NCI-H128 (cell line): ENCODE results near the gene AIFM3.
"Not testable (repeated sequence)": the region's sequence is repeated elsewhere in the genome, so short reads cannot be mapped to it uniquely, and the experiment has no call there.

Experiments used
- DNase-seq: peaks from one replicate; lab custom pipeline; 2025; ENCODE audit not compliant: unreplicated experiment; lab: John Stamatoyannopoulos, UW

AIFM3 gene, protein sequence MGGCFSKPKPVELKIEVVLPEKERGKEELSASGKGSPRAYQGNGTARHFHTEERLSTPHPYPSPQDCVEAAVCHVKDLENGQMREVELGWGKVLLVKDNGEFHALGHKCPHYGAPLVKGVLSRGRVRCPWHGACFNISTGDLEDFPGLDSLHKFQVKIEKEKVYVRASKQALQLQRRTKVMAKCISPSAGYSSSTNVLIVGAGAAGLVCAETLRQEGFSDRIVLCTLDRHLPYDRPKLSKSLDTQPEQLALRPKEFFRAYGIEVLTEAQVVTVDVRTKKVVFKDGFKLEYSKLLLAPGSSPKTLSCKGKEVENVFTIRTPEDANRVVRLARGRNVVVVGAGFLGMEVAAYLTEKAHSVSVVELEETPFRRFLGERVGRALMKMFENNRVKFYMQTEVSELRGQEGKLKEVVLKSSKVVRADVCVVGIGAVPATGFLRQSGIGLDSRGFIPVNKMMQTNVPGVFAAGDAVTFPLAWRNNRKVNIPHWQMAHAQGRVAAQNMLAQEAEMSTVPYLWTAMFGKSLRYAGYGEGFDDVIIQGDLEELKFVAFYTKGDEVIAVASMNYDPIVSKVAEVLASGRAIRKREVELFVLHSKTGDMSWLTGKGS

DNA sequence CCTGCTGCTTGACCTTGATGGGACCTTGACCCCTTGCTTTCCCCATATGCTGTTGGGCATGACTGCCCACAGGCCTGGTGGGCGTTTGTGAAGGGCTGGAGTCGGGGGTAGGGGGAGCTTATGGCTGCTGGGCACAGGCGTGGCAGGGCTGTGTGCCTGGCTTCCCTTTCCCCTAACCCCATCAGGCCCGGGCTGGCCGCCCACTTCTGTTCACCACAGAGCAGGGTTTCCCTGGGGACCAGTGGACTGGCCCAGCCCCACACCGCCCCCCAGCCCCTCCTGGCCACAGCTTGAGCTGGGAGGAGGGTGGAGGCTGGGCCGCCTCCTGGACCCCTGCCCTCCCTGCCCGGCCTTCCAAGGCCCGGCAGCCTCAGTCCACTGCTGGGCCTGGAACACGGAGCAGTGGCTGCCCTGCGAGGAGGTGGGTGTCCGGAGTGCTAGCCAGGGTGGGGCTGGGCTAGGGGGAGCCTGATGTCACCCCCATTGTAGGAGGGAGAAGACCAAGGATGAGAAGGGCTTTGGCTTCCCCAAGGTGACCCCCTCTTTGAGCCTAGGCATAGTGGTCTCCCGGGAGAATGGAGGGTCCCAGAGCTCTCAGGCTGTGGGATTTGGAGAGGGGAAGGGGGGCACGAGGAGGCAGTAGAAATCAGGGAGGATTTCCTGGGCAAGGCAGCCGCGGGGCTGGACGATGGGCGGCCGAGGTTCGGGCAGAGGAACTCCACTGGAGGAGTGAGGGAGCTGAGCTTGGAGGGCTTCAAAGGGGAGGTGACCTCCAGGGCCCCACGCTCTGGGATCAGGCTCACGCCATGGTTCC, at the start of gene AIFM3:
Gene AIFM3 (plus strand): TSS at position 373 of the 814 bp plus-strand sequence. CDS start 690 bp downstream, outside the sequence.
- DNase-seq = no peak

DNA sequence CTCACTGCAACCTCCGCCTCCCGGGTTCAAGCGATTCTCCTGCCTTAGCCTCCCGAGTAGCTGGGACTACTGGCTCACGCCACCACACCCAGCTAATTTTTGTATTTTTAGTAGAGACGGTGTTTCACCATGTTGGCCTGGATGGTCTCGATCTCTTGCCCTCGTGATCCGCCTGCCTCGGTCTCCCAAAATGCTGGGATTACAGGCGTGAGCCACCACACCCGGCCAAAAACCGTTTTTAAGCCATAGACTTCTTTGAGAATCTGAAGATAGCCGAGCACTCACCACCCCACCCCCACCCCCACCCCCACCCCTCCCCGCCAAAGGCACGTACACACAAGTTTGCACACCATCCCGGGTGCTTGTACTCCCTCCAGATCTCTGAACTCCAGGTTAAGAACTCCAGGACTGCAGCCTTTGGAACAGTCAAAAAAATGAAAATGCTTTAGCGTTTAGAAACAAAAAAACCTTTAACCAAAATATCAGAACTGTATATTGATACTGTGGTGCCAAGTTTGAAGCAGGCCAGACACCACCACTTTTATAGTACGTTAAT, 48.3 kb upstream of the AIFM3 start:
- DNase-seq = no peak

DNA sequence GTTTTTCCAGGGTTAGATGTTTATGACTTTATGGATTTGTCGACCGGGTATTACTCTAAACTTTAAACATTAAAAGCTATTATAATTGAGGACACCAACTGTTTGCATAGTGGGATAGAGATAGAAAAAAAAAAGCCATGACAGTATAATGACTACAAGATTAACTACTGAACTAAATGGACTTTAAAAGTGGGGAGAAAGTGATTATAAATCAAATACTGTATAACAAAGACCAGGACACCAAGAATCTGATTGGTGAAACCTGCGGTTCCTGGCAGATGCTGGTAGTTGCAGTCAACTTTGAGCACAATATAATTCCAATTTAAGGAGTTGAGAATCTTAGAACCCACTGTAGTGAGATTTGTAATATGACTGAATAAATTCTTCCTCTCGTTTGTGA, 47.3 kb upstream of the AIFM3 start:
- no peak for DNase-seq

DNA sequence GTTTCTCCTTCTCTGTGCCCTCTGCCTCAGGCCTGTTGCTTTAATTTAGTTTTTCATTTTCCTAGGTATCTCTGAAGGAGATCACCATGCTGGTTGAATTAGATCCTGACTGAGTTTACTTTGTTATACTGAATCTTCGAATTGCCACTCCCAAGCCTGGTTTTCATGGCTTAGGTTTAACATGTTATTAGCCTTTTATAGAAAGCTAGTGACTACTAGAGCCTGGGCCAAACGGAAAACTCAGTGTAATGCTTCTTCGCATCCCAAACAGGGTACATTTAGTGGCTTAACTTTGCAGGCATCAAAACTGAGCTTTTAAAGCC, 46.2 kb upstream of the AIFM3 start:
- DNase-seq = no peak

DNA sequence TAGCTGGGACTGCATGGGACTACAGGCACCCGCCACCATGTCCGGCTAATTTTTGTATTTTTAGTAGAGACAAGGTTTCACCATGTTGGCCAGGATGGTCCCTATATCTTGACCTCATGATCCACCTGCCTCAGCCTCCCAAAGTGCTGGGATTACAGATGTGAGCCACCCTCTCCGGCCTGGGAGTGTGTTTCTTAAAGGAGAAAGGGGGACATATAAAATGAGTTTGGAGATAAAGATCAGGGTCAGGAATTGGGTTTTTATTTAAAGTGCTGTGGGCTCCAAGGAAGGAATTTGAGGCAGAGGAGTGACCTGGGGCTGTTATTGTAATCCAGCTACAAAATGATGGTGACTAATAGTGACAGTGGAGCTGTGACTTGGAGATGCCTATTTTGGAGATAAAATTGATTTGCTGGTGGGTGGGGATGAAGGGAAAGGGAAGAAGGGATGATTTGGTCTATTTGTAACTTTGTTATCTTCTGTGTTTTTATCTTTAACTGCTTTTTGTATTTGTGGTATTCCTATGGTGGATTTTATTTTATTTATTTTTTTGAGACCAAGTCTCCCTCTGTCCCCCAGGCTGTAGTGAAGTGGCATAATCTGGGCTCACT, 44.8 kb upstream of the AIFM3 start:
- DNase-seq = no peak

DNA sequence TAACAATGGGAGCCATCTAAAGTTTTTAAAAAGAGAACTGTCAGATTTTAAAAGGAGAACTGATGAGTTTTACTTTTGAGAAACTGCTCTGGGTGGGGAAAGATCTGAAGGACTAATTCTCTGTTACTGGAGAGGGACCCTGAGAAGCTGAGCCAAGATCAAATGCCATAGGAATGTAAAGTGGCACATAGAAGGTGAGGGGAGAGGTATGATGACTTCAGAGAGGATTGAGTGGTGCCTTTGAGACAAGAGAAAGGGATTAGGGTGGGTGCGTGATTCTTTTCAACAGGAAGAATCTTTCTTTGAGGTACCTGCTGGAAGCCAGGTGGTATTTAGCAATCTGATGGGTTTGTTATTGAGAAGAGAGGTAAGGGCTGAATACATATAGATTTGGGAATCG, 40.8 kb upstream of the AIFM3 start:
- DNase-seq = no peak

DNA sequence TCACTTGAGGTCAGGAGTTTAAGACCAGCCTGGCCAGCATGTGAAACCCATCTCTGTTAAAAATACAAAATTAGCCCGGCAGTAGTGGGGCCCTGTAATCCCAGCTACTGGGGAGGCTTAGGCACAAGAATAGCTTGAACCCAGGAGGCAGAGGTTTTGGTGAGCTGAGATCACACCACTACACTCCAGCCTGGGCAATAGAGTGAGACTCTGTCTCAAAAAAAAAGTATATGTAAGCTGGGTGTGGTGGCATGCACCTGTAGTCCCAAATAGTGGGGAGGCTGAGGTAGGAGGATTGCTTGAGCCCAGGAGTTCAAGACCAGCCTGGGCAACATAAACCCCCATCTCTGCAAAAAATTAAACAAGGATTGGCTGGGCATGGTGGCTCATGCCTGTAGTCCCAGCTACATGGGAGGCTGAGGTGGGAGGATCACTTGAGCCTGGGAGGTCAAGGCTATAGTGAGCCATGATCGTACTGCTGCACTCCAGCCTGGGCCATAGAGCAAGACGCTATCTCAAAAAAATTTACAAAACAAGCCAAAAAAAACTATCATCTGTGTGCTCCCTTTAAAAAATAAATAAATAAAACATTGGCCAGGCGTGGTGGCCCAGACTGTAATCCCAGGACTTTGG, 39.0 kb upstream of the AIFM3 start:
- no peak for DNase-seq

DNA sequence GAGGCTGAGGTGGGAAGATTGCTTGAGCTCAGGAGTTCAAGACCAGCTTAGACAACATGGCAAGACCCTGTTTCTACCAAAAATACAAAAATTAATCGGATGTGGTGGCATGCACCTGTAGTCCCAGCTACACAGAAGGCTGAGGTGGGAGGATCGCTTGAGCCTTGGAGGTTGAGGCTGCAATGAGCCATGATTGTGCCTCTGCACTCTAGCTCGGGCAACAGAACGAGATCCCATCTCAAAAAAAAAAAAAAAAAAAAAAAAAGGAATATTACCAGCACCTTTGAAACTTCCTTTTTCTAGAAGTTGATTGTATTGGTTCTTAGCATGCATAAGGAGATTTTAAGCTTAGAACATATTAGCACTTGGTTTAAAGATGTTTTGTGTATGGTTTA, 38.5 kb upstream of the AIFM3 start:
- DNase-seq = no peak

DNA sequence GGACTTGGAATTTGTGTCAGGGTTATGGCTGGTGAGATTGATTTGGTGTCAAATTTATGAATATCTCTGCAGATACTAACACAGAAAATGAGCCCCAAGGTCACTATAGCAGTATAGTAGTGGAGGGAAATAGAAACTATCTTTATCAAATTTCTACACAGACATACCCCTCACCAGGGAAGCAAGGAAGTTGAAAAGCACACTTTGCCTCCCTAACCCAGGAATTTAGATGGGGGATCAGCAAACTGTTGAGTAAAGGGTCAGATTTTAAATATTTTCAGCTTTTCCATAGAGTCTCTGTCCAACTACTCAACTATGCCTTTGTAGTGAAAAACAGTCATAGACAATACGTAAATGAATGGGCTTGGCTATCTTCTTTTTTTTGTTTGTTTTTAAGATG, 37.1 kb upstream of the AIFM3 start:
- no peak for DNase-seq

DNA sequence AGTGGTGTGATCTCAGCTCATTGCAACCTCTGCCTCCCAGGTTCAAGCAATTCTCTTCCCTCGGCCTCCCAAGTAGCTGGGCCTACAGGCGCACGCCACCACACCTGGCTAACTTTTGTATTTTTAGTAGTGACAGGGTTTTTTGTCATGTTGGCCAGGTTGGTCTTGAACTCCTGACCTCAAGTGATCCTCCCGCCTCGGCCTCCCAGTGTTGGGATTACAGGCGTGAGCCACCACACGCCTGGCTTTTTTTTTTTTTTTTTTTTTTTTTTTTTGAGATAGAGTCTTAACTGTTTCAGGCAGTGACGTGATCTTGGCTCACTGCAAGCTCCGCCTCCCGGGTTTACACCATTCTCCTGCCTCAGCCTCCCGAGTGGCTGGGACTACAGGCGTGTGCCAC, 36.6 kb upstream of the AIFM3 start:
- DNase-seq = not testable (repeated sequence)

DNA sequence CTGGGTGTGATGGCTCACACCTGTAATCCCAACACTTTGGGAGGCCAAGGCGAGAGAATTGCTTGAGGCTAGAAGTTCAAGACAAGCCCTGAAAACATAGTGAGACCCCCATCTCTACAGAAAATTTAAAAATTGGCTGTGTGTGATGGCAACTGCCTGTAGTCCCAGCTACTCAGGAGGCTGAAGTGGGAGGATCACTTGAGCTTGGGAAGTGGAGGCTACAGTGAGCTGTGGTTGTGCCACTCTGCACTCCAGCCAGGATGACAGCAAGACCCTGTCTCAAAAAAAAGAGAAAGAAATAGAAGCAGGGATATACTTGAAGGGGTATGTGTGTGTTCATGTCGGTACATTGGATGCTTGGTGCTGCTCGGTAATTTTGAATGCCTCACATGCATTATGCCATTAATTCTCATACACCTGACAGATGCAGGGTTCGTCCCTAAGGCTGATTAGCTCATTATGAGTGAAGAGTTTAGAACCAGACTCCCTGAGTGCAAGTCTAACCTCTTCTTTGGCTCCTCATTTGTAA, 35.9 kb upstream of the AIFM3 start:
- DNase-seq = no peak

DNA sequence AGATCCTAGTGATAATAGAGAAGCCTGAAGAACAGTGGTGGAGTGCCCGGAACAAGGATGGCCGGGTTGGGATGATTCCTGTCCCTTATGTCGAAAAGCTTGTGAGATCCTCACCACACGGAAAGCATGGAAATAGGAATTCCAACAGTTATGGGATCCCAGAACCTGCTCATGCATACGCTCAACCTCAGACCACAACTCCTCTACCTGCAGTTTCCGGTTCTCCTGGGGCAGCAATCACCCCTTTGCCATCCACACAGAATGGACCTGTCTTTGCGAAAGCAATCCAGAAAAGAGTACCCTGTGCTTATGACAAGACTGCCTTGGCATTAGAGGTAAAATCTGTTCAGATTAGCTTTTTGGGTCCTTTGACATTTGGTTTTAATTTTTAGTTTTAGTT, 33.1 kb upstream of the AIFM3 start:
- DNase-seq = no peak

DNA sequence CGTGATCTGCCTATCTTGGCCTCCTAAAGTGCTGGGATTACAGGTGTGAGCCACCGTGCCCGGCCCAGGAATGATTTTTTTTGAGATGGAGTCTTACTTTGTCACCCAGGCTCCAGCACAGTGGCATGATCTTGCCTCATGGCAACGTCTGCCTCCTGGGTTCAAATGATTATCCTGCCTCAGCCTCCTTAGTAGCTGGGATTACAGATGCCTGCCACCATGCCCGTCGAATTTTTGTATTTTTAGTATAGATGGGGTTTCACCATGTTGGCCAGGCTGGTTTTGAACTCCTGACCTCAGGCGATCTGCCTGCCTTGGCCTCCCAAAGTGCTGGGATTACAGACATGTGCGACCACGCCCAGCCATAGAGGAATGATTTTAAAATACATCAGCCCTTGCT, 32.0 kb upstream of the AIFM3 start:
- not testable (repeated sequence) for DNase-seq

DNA sequence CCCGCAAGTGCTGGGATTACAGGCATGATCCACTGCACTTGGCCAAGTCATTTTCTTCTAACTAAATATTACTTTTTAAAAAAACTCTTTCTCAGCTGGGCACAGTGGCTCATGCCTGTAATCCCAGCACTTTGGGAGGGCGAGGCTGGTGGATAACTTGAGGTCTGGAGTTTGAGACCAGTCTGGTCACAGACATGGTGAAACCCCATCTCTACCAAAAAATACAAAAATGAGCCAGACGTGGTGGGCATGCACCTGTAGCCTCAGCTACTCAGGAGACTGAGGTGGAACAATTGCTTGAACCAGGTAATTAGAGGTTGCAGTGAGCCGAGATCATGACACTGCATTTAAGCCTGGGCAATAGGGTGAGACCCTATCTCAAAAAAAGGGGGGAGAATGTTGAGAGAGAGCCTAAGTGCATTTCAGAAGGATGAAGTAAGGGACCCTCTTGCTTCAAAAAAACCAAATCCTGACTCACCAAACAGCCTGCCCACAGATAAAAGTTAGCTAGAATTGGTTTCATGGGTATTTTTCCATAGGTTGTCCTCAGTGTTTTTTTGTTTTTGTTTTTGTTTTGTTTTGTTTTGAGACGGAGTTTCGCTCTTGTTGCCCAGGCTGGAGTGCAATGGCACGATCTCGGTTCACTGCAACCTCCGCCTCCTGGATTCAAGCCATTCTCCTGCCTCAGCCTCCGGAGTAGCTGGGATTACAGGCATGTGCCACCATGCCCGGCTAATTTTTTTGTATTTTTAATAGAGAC, 31.1 kb upstream of the AIFM3 start:
- not testable (repeated sequence) for DNase-seq

DNA sequence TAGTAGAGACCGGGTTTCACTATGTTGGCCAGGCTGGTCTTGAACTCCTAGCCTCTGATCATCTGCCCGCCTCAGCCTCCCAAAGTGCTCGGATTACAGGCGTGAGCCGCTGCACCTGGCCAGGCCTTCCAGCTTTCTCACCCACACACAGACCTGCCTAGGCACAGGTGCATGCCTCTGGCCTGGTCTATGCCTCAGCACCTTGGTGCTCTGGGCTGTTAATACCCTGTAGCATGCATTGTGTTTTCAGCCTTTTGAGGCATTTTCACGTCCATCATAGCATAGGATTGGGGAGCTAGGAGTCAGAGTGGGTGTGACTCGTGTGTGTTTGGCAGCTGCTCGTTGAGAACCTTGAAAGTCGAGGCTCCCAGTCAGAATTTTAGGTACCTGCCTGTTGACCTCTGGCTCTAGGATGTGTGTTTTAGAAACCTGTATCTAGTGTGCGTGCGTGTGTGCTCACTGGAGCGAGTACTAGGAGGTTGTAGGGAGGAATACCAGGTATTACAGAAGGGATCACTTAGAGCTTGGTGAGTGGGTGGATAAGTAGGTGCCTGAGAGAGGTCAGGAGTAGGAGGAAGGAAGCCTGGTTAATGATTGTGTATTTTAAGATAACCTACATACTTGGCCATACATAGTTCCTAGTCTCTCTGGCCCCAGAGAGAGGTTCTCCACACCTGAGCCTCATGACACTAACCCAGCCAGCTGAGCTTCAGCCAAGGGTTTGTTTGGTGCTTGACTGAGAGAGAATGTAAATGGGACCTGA, 29.8 kb upstream of the AIFM3 start:
- DNase-seq = no peak

DNA sequence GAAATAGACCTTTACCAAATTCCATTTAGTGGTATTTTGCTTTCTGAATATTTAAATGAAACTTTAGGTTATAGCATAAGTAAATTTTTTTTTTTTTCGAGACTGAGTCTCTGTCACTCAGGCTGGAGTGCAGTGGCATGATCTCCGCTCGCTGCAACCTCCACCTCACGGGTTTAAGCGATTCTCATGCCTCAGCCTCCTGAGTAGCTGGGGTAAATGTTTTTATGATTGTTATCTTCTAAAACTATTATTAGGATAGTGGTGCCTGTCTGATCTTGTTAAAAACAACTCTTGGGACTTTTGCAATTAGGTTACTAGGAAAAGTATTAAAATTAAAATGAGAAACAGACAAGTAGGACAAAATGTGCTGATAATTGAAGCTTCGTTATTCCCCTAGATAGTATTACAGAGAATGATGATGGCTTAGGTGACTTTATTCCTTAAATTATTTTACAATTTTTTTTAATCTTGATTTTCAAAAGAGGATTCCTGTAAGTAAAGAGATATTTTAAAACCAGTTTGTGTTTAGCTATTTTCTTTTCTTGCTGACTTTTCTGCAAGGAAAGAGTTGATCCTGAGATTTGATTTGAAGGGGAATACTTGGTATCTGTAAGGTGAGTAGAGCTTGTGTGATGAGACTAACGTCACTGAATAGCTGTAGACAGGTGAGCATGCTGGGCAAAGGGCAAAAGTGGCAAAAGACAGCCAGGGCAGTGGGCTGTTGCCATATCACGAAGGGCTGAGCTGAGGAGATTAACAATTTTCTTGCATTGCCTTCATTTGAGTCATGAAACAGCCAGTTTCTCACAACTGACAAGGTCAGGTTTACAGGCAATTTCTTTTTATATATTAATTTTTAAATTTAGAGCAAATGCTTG, 29.0 kb upstream of the AIFM3 start:
- DNase-seq = no peak

DNA sequence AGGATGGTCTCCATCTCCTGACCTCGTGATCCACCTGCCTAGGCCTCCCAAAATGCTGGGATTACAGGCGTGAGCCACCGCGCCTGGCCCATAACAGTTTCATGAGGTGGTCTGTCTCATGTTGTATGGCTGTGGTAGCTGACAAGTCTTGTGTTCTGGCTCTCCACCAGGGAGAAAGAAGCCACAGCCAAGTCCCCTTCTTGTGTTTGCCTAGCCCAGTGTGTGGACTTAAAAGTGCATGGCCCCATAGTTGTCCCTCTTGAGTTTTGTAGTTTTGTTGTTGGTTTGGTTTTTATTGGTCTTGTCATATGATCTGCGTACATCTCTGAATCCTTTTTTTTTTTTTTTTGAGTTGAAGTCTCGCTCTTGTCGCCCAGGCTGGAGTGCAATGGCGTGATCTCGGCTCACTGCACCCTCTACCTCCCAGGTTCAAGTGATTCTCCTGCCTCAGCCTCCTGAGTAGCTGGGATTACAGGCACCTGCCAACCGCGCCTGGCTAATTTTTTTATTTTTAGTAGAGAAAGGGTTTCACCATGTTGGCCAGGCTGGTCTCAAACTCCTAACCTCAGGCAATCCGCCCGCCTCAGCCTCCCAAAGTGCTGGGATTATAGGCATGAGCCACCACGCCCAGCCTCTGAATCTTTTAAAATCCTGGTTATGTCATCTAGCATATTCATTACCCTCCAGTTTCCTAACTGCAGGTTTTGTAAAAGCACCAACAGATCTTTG, 27.4 kb upstream of the AIFM3 start:
- not testable (repeated sequence) for DNase-seq
